GM19467 (cell line): ENCODE measurements around the gene WDR88.
"Not testable (repeated sequence)": the region's sequence is repeated elsewhere in the genome, so short reads cannot be mapped to it uniquely, and the experiment has no call there.

Experiments used
- ATAC-seq: cut with Tn5 transposase; IDR thresholded peaks from one replicate; pipeline ENCODE4 v1.9.1; 2021; ENCODE audit warnings: mild to moderate bottlenecking, moderate library complexity; ENCODE audit not compliant: unreplicated experiment

Gene WDR88

DNA sequence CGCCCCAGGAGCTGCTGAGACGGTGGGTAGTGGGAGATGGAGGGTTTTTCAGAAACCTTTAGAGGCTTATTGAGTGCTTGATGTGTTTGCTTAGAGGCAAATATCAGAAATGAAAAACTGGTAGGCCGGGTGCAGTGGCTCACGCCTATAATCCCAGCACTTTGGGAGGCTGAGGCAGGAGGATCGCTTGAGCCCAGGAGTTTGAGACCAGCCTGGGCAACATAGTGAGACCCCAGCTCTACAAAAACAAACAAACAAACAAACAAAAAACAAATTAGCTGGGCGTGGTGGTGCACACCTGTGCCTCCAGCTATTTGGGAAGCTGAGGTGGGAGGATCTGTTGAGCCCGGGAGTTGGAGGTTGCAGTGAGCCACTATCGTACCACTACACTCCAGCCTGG, 5.2 kb upstream of the WDR88 start:
- not testable (repeated sequence) for ATAC-seq

DNA sequence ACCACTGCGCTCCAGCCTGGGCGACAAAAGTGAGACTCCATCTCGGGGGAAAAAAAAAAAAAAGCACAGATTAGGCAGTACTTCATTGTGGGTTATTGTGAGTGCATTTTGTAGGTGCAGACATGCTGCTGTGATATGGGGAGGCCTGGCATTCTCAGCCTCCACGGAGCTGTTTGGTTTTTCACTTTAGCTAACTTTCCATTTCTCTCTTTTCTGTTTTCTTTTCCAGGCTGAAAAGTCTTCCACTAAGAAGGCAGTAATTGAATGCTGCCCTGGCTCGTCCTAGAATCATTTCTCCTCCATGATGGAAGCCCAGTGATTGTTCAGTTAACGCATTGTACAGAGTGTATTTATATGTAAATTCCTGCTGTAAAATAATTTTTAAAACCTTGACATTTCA, 2.0 kb upstream of the WDR88 start:
- ATAC-seq = no peak

DNA sequence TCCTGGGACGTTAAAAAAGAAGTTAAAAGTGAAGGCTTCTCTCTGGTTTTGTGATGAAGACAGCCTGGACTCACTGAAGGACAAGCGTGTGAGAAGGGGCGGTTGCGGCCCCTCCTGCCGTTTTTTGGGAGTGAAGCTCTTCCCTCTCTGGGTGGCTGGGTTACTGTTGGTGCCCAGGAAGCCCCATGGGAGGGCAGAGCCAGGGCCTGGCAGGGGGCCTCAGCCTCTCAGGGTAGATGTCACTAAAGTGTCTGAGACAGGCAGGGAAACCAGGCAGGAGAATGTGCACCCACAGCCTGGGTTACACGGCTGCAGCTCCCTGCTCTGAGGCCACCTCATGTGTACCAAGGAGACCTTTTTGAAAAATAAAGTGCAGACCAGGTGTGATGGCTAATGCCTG, 1.5 kb upstream of the WDR88 start:
- no peak for ATAC-seq

DNA sequence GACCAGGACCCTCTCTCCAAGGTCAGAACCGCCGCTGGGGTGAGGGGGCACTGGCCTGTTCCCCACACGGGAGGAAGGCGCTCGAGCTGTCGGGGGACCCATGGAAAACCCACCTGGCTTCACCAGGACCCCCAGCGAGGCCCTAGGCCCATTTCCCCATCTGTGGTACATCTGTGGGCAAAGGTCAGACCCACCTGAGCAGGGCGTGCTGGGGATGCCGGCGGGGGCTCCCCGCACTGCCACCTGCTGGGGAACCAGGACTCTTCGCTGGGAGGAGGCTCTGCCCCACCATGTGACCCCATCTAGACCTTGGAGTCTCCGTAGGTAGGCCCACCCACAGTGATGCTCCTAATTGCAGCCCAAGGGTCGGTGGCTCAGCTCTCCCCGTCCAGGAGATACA, 511 bp downstream of the WDR88 start:
- ATAC-seq = no peak

DNA sequence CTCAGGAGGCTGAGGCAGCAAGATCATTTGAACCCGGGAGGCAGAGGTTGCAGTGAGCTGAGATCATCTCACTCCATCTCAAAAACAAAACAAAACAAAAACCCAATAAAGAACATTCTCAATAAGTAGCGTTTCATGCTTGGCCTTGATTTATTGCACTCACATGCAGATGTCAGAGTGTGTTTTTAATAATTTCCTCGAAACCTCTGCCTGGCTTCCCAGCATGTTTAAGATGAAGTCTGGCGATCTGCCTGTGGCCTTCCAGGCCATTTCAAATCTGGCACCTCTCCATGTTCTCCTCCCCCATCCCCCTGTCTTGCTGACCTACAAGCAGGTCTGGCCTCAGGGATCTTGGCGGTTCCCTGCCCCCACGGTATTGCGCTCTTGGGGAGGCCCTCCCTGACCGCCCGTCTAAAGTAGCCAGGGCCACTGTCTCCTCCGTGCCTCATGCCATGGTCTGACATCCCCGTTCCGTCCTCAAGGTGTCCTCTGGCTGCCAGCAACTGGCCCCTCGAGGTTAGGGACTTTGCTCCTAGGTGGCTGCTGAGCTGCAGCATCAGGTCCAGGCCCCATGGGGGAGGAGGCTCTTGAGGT, 1.6 kb downstream of the WDR88 start:
- no peak for ATAC-seq

DNA sequence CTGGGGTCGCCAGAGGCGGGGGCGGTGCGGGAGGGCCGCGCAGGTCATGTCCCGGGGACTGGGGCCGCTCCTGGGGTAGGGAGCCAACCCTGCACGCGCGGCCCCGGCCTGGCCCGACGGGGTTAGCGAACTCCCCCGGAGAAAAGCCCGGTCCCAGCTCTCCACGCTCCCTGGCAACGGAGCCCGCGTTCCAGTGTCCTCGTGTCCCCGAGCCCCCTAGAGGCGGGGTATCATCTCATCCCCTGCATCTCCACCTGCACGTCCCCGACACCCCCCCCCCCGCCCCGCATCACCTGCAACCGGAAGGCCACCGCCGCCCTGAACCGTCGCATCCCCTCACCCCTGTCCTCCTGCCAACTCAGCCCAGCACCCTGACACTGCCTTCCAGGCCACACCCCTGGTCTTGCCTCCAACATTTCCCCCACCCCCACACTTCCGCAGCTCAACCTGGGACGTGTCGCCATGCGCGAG, 2.7 kb downstream of the WDR88 start:
- ATAC-seq = no peak

DNA sequence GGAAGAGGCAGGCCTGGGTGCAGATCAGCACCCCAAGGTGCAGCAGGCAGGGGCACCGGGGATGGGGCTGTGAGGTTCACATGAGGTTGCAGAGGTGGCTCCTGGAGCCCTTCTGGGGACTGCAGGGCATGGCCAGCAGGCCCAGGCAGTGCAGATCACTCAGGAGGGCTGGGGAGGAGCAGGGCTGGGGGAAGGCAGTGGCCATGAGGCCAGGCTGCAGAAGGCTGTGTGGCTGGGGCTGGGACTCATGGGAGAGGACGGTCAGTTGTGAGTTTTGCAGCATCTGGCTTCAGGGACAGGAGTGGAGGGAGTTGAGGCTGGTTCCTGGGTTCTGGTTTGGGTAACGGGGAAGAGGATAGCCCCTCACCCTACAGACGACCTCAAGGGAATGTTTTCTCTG, 7.3 kb downstream of the WDR88 start:
- ATAC-seq = no peak

DNA sequence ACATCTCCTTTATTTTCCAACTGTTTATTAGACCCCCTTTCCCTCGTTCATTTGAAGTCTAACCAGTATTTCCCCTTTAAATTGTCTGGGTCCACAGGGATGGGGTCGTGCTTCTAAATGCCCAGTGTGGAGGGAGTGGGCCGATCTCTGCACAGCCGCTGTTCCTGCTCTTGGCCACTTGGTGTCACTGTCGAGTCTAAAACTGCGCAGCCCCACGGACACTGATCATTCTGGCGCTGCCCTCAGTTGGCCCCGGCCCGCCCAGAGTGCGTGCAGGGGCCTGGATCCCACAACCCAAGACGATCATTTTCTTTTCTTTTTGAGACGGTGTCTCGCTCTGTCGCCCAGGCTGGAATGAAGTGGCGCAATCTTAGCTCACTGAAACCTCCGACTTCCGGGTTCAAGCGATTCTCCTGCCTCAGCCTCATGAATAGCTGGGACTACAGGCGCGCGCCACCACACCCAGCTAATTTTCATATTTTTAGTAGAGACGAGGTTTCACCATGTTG, 12.0 kb downstream of the WDR88 start:
- no peak for ATAC-seq

DNA sequence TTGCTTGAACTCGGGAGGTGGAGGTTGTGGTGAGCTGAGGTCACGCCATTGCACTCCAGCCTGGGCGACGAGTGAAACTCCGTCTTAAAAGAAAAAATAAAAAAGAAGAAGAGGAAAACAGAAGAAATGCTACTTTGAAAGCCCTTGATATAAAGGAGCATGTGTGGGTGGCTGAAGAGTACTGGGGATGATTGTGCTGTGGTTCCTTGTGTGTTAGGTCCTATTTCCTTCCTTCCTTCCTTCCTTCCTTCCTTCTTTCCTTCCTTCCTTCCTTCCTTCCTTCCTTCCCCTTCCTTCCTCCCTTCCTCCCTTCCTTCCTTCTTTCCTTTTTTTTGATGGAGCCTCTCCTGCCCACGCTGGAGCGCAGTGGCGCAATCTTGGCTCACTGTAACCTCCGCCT, 14.3 kb downstream of the WDR88 start:
- ATAC-seq = no peak

DNA sequence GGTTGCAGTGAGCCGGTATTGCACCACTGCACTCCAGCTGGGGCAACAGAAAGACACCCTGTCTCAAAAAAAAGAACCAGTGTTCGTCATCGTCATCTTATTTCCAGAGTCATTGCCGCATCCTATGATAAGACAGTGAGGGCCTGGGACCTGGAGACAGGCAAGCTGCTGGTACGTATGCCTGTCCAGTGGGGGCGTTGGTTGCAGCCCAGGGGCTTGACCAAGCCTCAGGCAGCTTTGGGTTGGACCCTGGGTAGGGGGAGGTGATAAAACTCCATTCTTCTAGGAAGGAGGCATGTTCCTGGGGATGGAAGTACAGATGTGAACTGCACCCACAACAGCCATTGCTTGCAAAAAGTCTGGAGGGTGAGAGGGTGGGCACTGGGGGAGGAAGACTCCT, 15.6 kb downstream of the WDR88 start:
- ATAC-seq = no peak

DNA sequence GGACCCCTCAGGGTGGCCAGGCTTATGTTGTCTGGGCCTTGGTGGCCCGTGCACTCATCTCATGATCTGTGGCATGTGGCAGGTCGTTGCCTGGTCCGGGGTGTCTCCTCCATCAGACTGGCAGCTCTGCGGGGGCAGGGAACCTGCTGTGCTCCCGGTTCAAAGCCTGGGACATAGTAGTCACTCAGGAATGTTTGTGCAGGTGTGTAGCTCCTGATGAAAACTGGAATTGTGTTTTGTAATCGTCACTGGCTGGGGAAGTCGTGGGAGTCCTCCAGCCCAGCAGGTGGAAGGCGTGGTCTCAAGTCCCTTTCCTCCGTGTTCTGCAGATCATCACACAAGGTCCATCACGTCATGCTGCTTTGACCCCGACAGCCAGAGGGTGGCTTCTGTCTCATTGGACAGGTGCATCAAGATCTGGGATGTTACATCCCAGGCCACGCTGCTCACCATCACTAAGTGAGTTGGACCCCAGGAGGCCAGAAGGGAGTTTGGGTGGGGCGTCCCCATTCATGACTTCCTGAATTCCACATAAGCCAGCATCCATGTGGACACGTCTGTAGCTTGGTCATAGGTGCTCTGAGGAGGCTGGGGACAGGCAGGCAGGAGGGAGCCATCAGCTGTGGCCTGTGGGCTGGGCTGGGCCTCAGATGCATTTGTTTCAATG, 19.1 kb downstream of the WDR88 start:
- no peak for ATAC-seq

DNA sequence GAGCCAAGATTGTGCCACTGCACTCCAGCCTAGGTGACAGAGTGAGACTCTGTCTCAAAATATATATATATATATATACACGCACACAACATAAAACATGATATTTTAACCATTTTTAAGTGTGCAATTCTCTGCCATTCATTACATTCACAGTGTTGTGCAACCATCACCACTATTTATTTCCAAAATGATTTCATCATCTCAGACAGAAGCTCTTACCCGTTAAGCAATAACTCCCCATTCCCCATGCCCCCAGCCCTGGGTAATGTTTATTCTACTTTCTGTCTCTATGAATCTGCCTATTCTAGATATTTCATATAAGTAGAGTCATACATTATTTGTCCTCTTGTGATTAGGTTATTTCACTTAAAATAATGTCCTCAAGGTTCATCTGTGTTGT, 20.3 kb downstream of the WDR88 start:
- ATAC-seq = no peak

DNA sequence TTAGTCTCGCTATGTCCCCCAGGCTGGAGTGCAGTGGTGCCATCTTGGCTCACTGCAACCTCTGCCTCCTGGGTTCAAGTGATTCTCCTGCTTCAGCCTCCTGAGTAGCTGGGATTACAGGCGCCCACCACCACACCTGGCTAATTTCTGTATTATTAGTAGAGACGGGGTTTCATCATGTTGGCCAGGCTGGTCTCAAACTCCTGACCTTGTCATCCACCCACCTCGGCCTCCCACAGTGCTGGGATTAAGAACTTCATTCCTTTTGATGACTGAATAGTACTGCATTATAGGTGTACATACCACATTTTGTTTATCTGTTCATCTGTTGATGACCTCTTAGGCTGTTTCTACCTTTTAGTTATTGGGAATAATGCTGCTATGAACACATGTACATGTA, 20.7 kb downstream of the WDR88 start:
- ATAC-seq = not testable (repeated sequence)

DNA sequence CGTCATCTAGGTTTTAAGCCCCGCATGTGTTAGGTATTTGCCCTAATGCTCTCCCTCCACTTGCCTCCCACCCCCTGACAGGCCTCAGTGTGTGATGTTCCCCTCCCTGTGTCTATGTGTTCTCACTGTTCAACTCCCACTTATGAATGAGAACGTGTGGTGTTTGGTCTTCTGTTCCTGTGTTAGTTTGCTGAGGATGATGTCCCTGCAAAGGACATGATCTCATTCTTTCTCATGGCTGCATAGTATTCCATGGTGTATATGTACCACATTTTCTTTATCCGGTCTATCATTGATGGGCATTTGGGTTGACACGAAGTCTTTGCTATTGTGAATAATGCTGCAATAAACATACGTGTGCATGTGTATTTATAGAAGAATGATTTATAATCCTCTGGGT, 22.4 kb downstream of the WDR88 start:
- not testable (repeated sequence) for ATAC-seq

DNA sequence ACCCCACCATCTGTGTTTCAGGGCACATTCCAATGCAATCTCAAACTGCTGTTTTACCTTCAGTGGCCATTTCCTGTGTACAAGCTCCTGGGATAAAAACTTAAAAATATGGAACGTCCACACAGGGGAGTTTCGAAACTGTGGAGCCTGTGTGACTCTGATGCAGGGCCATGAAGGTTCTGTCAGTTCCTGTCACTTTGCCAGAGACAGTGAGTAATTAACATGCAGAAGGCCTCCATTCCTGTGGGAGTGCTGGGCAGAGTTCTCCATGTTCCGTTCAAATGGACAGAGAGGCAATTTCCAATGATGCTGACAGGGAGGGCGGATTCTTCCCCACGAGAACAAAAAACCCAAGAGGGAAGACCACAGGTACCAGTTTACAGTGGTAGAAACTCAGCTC, 24.4 kb downstream of the WDR88 start:
- ATAC-seq = no peak

DNA sequence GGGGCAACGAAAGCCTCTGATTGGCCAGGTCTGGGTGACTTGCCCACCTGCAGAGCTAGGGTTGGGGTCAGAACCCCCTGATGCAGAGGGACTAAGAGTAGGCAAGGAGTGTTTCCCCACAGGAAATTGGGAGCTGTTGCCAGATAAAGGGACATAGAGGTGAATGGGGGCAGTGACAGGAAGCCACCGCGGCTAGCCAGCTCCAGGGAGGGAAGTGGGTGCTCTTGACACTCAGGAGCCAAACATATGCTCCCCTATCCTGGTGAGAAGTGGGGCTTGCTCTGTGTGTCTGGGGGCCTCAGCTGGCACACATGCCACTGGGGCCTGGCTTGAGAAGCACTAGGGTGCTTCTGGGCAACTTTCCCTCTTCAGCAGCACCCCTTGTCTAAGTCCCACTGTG, 26.0 kb downstream of the WDR88 start:
- no peak for ATAC-seq

DNA sequence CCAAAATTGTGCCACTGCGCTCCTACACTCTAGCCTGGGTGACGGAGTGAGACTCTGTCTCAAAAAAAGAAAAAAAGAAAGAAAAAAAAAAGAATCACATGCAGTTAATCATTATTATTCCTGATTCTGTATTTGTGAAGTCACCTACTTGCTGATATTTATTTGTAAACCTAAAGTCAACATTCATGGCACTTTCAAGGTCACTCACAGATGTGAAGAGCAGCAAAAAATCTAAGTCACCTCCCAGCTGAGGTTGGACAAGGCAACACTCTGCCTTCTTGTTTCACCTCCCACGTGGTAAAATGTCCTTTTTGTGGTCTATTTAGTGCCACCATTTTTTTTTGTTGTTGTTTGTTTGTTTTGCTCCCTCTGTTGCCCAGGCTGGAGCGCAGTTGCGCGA, 26.5 kb downstream of the WDR88 start:
- no peak for ATAC-seq

DNA sequence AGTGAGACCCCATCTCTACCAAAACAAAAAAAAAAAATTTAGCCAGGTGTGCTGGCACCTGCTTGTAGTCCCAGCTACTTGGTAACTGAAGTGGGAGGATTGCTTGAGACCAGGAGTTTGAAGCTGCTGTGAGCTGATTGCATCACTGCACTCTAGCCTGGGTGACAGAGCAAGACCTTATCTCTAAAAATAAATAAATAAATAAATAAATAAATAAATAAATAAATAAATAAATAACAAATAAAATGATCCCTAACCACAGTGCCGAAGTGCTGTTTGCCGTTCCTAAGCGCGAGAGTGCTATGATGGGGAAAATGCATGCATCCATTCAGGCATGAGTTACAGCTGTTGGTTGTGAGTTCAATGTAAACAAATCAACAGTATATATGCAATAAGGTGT, 27.2 kb downstream of the WDR88 start:
- ATAC-seq = no peak

DNA sequence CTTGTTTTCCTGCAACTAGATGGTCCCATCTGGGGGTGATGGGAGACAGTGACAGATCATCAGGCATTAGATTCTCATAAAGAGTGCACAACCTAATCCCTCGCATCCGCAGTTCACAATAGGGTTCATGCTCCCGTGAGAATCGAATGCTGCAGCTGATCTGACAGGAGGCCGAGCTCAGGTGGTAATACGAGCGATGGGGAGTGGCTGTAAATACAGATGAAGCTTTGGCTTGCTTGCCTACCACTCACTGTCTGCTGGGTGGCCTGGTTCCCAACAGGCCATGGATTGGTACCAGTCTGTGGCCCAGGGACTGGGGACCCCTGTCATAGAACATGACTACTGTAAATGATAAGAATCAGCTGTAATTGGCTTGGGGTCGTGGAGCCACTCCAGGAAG, 28.0 kb downstream of the WDR88 start:
- ATAC-seq = no peak

DNA sequence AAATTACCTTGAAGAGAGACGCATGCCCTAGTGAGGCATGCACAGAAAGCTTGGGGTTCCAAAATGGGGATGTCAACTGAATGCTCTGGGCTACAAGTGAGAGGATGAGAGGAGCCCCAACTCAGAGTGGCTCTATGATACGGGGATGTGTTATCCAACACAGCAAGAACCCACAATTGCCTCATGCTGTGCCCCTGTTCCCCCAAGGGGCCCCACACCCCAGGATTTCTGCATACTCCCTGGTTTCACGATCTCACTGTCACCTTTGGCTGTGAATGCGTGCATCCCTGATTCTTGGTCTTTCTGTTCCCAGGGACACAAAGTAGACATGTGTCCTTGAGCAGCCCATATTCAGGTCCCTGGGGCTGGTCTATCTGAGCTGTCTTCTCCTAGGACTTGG, 29.3 kb downstream of the WDR88 start:
- no peak for ATAC-seq

DNA sequence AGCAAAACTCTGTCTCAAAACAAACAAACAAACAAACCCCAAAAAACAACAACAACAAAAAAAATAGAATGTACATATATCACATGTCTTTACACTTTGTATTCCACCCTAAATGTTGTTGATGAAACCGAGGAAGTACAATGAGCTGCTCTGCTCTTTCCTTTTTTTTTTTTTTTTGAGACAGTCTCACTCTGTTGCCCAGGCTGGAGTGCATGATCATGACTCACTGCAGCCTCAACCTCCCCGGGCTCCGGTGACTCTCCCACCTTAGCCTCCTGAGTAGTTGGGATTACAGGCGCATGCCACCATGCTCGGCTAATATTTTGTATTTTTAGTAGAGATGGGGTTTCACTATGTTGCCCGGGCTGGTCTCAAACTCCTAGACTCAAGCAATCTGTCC, 31.6 kb downstream of the WDR88 start:
- no peak for ATAC-seq

DNA sequence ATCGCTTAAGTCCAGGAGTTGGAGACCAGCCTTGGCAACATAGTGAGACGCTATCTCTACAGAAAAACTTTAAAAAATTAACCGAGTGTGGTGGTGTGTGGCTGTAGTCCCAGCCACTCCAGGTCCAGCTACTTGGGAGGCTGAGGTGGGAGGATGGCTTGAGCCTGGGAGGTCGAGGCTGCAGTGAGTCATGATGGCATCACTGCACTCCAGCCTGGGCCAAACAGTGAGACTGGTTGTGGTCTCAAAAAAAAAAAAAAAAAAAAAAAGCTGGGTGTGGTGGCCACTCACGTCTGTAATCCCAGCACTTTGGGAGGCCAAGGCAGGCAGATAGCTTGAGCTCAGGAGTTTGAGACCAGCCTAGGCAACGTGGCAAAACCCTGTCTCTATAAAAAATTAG, 34.1 kb downstream of the WDR88 start:
- not testable (repeated sequence) for ATAC-seq

DNA sequence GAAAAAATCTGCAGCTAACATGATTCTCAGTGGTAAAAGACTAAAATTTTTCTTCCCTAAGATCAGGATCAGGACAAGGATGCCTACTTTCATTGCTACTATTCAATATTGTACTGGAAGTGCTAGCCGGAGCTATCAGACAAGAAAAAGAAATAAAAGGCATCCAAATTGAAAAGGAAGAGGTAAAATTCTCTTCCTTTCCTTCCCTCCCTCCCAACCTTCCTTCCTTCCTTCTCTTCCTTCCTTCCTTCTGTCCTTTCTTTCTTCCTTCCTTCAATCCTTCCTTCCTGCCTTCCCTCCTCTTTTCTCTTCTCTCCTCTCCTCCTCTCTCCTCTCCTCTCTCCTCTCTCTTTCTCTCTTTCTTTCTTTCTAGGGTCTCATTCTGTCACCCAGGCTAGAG, 35.5 kb downstream of the WDR88 start:
- ATAC-seq = no peak
